KMS-11 (cell line): Measurements from ENCODE around the gene LZTS3.

Experiments used
- H2AFZ ChIP-seq: fragments of 200-600 bp; sonication (generic); 2 replicates; pipeline ENCODE4 v1.6.1; 2016; ENCODE audit warnings: antibody characterized with exemption, mixed run types, low read depth
- H3K27ac ChIP-seq: fragments of 200-600 bp; sonication (generic); 2 replicates; pipeline ENCODE4 v1.6.1; 2016; ENCODE audit warnings: mild to moderate bottlenecking, mixed run types
- H3K27me3 ChIP-seq: fragments of 200-600 bp; sonication (generic); 2 replicates; pipeline ENCODE4 v1.6.1; 2017; ENCODE audit warnings: mild to moderate bottlenecking, low read depth, mixed run types, moderate library complexity; ENCODE audit not compliant: insufficient read depth
- H3K36me3 ChIP-seq: fragments of 200-600 bp; sonication (generic); 2 replicates; pipeline ENCODE4 v1.6.1; 2017; ENCODE audit warnings: mild to moderate bottlenecking, mixed run types; ENCODE audit not compliant: insufficient read depth
- H3K4me1 ChIP-seq: fragments of 200-600 bp; sonication (generic); 2 replicates; pipeline ENCODE4 v1.6.1; 2016; ENCODE audit warnings: mild to moderate bottlenecking, low read depth, mixed run types; ENCODE audit not compliant: poor library complexity, severe bottlenecking
- H3K4me2 ChIP-seq: fragments of 200-600 bp; sonication (generic); 2 replicates; pipeline ENCODE4 v1.7.0; 2016; ENCODE audit warnings: mild to moderate bottlenecking, mixed run types
- H3K4me3 ChIP-seq: fragments of 200-600 bp; sonication (generic); IDR thresholded peaks from 2 replicates; pipeline ENCODE4 v1.6.1; 2017; ENCODE audit warnings: low read depth, low read length, mixed read lengths; ENCODE audit not compliant: insufficient read depth
- H3K79me2 ChIP-seq: fragments of 200-600 bp; sonication (generic); 2 replicates; pipeline ENCODE4 v1.6.1; 2016; ENCODE audit warnings: low read depth, mixed run types; ENCODE audit not compliant: insufficient read depth
- H3K9ac ChIP-seq: fragments of 200-600 bp; sonication (generic); 2 replicates; pipeline ENCODE4 v1.6.1; 2016; ENCODE audit warnings: mild to moderate bottlenecking, mixed run types
- H4K20me1 ChIP-seq: fragments of 200-600 bp; sonication (generic); 2 replicates; pipeline ENCODE4 v1.6.1; 2016; ENCODE audit warnings: mild to moderate bottlenecking, mixed run types; ENCODE audit not compliant: insufficient read depth
- CTCF ChIP-seq: fragments of 200-600 bp; sonication (generic); conservative IDR thresholded peaks from 2 replicates; pipeline ENCODE4 v1.6.1; 2017; ENCODE audit warnings: low read depth, mild to moderate bottlenecking, antibody characterized with exemption, low read length, moderate library complexity, mixed read lengths

Gene LZTS3

GRCh38 chr20:3180319-3180718 lies 7.0 kb upstream of the LZTS3 start:
- no peak for TF ChIP-seq CTCF
- H3K4me1 ChIP-seq, result no peaks in the 10 kb centered on the region

GRCh38 chr20:3177746-3178485 lies 4.6 kb upstream of the LZTS3 start:
- Histone ChIP-seq H3K27ac (no peak overlapping the region), H3K4me1 (no peaks in the 10 kb centered on the region), H3K9ac (no peak overlapping the region), H3K4me2 (no peak overlapping the region), H3K27me3 (no peaks in the 10 kb centered on the region), H4K20me1 (no peaks in the 10 kb centered on the region), H3K36me3 (no peaks in the 10 kb centered on the region), H3K79me2 (no peaks in the 10 kb centered on the region), H2AFZ (no peak overlapping the region), H3K4me3 (no peak overlapping the region)
- TF ChIP-seq CTCF, result no peak

More at GRCh38 chr20:3180319-3180718, 7.0 kb upstream of the LZTS3 start:
- no peak overlapping the region for H3K4me2 ChIP-seq
- no peaks in the 10 kb centered on the region for H3K36me3 ChIP-seq
- no peaks in the 10 kb centered on the region for H3K27me3 ChIP-seq
- H3K27ac ChIP-seq, result no peak overlapping the region
- no peak overlapping the region for H3K9ac ChIP-seq
- H4K20me1 ChIP-seq, result no peaks in the 10 kb centered on the region
- H2AFZ ChIP-seq, result no peak overlapping the region
- H3K79me2 ChIP-seq, result no peaks in the 10 kb centered on the region
- no peak overlapping the region for H3K4me3 ChIP-seq

- no peaks in the 10 kb centered on the region for H4K20me1 ChIP-seq
- TF ChIP-seq CTCF, result no peak
- no peak overlapping the region for H3K4me2 ChIP-seq
- no peaks in the 10 kb centered on the region for H3K79me2 ChIP-seq
- no peak overlapping the region for H2AFZ ChIP-seq
- H3K4me3 ChIP-seq, result no peak overlapping the region
- H3K27ac ChIP-seq, result no peak overlapping the region
- no peaks in the 10 kb centered on the region for H3K27me3 ChIP-seq
- no peak overlapping the region for H3K9ac ChIP-seq
- no peaks in the 10 kb centered on the region for H3K4me1 ChIP-seq
- H3K36me3 ChIP-seq, result no peaks in the 10 kb centered on the region
These were observed 1.9 kb upstream of the LZTS3 start for GRCh38 chr20:3175270-3175669.

GRCh38 chr20:3174442-3175261 lies 1.3 kb upstream of the LZTS3 start:
- Histone ChIP-seq H3K27me3 (no peaks in the 10 kb centered on the region), H3K4me2 (no peak overlapping the region), H2AFZ (no peak overlapping the region), H3K9ac (no peak overlapping the region), H3K4me3 (no peak overlapping the region), H4K20me1 (no peaks in the 10 kb centered on the region), H3K79me2 (no peaks in the 10 kb centered on the region), H3K27ac (no peak overlapping the region), H3K36me3 (no peaks in the 10 kb centered on the region), H3K4me1 (no peaks in the 10 kb centered on the region)
- TF ChIP-seq CTCF, result no peak
